GM21390 (cell line): ENCODE data around the gene CCDC195.

Experiments
- ATAC-seq: cut with Tn5 transposase; IDR thresholded peaks from one replicate; pipeline ENCODE4 v1.9.1; 2021; ENCODE audit not compliant: unreplicated experiment

CCDC195 gene, protein sequence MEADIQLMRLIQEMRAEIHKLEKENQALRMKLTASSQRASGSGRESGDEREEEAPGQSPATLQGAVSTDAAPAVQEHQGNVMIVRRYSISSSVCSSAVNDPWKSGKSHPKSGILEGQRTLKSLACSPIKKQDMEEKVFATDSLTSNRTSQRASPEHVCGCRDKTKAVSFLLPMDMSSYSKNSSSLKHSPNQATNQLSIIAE

DNA sequence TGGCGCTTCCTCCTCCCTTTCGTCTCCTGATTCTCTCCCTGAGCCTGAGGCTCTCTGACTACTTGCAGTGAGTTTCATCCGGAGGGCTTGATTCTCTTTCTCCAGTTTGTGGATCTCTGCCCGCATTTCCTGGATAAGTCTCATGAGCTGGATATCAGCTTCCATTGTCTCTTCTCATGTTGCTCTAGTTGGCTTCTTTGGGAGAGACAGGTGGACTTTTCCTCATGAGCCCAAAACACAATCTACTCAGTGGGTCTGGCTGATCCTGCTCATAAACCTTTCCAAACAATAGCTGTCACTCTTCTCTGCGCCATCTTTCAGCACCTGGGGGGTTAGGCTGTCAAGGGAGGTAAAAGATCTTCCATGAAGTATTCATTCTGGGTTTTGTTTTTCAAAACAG, at the start of gene CCDC195:
Gene CCDC195 (minus strand): TSS at position 165 of the 400 bp plus-strand sequence. CDS start 0 bp downstream, at position 165.
- ATAC-seq, result no peak

DNA sequence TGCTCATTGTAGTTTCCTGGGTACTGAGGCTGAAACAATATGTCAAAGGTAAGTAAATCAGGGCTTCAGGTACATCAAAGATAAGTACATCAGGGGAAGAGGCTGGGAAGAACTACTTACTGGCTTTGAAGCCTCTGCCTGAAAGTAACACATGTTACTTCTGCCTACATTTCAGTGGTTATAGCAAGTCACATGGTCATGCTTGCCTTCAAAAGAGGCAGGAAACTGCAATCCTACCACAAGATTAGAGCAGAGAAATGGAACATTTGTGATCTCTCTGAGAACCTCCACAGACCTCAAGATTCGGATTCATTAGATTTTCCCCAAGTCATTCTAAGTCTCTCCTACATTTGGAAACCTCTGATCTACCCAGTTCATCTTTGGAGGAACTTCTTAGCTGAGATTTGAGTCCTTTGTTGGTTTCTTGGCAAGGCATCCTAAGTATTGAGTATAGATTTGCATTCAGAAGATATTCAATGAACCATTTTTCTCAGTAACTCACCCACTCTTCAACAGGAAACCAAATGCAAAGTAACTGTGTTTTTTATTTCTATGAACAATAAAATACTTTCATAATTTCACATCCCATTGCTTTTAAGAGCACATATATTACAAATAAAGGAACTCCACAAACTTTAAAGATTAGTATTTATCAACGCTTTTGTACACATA, 48.5 kb upstream of the CCDC195 start:
- ATAC-seq, result peak; percentile 74

DNA sequence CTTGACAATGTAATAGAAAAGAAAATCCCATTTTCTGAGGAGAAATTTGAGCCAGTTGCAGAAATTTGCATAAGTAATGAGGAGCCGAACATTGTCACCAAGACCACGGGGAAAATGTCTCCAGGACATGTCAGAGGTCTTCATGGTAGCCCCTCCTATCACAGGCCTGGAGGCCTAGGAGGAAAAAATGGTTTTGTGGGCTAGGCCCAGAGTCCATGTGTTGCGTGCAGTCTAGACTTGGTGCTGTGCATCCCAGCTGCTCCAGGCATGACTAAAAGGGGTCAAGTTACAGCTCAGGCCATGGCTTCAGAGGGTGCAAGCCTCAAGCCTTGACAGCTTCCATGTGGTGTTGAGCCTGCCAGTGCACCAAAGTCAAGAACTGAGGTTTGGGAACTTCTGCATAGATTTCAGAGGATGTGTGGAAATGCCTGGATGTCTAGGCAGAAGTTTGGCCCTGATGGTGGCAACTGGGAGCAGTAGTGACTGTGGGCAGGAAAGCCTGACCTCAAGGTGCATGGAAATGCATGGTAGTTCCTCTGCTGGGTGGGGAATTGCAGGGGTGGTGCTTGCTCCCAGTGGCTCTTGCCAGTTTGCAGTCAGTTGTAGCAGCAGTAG, 41.9 kb upstream of the CCDC195 start:
- ATAC-seq, result no peak

DNA sequence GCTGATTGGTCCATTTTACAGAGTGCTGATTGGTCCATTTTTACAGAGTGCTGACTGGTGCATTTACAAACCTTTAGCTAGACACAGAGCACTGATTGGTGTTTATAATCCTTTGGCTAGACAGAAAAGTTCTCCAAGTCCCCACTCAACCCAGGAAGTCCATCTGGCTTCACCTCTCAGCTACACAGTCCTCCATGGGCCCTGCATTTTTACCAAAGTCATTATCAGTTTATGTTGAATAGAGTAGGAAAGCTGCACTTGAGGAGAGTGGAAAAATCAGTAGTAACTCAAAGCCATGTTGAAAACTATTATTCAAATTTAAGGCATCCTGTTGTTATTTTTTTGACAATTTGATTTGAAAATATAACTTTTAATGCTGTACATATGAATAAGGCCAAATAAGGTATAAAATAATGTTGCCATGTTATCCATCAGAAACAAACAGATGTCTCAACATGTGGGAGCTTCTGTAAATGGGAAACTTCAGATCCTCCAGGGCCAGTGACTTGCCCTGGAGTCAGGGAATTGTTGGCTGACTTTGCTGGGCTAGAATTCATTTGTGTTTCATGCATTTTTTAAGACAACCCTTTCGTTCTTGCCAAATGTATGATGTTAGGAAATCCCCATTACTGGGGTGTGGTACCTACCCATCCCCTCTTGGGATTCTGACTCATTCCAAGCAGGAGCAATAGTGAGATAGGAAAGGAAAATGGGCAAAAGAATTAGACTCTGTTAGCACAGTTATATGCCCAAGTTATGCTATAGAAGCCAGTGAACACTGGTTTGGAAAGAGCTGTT, 37.8 kb upstream of the CCDC195 start:
- ATAC-seq, result no peak

DNA sequence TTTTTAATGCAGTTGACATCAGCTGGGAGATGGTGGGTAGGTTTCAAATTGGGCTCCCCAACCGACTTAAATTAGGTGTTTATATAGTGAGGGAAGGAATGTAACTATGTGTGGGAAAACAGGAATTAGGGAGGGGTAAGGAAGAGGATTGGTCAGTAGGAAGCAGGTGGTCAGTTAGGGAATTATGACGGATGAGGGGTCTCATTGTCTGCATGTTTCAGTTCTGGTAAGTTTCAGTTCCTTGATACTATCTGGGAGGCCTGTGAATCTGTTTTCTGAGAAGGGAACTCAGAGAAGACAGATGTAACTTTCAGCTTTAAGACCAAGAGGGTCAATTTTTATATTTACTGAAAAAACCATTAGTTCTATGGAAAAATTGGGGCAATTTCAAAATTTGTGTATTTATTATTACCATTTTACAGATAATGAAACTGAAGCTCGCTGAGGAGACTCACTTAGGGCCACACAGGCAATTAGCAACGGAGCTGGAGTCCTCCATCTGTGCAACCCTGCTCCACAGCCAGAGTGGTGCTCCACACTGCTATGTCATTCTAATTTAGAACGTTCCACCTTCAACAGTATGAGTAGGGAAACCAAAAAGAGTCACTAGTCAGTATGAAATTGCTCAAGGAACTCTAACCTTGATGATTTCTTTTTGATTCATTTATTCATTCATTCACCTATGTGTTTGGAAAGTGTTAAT, 36.0 kb upstream of the CCDC195 start:
- peak; percentile 57 for ATAC-seq

DNA sequence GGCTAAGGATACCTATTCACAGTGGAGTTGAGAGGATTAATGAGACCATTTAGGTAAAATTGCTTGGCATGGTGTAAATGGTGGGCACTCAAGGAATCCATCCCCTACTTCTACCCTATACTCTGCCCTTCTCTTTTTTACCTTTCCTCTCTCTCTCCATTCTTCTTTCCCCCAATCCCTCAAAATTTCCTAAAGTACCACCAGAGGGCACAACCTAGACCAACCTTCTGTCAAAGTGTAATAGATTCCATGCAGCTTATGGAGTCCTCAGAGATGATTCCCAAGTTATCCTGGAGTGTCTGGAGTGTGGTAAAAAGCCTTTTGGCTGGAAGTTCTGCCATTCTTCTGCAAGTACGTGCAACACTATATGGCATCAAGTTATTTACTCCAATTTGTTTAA, 33.0 kb upstream of the CCDC195 start:
- no peak for ATAC-seq

DNA sequence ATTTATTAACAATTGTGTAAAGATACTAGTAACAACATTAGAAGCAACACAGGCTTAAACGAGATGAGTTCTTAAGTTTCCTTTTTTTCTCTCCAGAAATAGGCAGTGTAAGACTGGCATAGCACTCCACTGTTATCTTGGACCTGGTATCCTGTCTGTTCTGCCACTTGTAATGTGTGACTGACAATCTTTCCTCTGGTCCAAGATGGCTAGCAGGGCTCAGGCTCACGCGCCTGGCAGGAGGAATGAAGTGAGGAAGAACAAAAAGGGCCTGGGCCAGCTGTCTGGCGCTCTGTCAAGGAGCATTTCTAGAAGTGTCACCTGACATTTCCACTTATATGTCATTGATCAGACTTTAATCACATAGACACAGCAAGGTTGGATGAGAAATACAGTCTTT, 31.6 kb upstream of the CCDC195 start:
- ATAC-seq, result no peak

DNA sequence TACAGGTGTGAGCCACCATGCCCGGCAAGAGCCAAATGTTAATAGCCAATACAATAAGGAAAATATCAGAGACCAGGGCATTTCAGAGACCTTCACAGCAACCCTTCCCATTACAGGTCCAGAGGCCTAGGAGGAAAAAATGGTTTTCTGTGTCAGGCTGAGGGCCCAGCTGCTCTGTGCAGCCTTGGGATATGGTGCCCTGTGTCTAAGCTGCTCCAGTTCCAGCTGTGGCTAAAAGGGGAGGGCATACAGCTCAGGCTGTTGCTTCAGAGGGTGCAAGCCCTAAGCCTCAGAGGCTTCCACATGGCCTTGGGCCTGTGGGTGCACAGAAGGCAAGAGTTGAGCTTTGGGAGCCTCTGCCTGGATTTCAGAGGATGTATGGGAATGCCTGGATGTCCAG, 20.1 kb upstream of the CCDC195 start:
- ATAC-seq, result no peak

DNA sequence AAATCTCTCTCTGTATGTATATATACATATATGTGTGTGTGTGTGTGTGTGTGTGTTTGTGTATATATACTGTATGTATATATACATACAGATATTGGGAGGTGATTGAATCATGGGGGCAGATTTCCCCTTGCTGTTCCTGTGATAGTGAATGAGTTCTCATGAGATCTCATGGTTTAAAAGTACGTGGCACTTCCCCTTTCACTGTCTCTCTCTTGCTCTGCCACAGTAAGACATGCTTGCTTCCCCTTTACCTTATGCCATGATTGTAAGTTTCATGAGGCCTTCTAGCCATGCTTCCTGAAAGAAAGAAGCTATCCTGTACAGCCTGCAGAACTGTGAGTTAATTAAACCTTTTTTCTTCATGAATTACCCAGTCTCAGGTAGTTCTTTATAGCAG, 18.8 kb upstream of the CCDC195 start:
- ATAC-seq, result no peak

DNA sequence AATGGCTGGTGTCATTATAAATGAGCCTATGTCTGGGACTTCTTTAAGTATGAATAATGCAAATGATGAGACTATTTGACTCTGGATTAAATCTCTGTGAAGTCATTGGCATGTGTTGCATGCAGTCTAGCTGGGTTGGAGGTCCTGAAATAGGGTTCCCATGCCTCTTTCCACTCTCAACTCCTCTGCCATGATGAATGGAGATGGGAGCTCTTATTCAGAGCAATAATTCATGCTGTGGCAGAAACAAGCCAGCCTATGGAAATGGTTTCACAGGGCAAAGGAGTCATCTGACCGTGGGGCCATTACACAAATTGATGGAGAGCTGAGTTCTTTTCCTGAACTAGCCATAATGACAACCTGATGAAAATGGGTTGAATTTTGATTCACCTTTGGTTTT, 15.5 kb upstream of the CCDC195 start:
- no peak for ATAC-seq

DNA sequence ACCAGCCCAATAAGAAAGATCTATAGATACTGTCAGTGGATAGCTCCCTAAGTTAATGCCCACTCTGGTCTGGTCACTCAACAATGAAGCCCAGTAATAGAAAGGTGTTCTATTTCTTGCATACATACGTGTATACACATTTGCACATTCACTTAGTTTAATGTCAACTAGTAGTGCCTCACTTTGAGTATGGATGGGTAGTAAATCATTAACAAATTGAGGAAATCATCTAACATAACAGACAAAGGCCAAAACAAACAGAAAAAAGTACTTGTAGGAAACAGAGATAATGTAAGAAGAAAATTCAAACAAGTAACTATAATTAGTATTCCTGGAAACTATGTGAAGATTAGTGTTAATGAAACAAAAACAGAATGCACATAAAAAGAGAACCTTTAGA, 13.3 kb upstream of the CCDC195 start:
- ATAC-seq, result no peak

DNA sequence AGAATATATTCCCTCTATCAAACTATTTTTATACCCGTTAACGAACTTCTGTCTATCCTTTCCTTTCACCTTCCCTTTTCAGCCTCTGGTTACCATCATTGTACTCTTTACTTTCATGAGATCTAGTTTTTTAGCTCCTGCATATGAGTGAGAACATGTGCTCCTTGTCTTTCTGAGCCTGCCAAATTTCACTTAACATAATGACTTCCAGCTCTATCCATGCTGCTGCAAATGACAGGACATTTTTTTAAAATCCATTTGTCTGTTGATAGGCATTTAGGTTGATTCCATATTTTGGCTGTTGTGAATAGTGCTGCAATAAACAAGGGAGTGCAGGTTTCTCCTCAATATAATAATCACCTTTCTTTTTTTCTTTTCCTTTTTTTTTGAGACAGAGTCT, 8.2 kb upstream of the CCDC195 start:
- ATAC-seq, result no peak

DNA sequence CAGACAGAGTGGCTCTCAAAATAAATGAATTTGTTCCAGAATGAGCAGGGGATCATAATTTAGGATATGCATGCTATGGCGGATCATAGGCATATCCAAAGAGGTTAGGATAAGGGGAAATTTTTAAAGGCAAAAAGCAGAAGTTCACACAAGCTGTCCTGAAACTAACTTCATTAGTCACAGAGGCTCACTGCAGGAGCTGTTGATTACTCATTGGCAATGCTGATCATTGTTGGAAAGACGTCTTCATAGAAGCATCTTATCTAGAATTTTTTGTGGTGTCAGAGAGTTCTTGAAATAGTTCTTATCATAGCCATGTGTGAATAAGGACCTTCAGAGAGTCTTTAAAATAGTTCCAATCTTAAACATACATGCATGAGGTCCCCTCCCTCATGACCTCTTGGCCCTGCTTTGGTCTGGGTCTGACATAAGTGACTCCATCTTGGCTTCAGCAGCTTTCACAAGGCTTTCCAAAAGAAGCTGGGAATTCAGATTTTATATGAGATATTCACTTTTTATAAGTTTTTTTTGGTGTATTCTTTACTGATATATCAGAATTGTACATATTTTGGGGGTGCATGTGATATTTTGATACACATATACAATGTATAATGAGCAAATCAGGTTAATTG, 7.5 kb upstream of the CCDC195 start:
- peak; percentile 69 for ATAC-seq

DNA sequence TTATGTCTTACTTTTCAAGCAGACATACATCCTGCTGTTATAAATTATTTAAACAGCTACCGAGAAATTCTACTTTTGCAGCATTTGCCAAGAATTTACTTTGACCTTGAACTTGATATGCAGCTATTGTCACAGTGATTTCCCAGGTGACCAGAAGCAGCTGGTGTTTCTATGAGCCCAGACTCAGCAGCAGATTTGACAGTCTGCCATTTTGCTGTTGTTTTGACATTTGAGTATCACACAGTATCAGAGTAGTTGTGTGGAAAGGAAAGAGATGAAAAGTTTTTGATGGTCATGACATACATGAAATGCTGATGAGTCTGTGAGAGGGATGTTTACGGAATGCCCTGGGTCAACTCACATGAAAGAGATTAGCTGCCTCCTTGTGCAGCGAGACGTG, 6.6 kb upstream of the CCDC195 start:
- no peak for ATAC-seq

DNA sequence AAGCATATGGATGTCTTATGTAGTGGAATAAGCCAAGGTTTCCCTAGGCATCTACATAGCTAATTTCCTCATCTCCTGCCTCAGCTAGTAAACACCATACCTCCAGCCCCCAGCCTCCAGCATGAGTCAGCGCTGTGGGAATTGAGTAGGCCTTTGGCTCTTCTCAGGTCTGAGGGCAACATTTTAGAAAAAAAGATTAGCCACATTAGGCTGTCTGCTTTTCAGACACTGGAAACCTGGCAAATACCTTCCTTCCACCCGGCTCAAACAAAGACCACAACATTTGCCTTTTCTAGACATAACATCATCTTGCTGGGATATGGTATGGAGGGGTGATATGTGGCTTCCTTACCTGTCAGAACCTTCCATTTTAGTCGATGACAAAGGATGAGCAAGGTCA, 6.1 kb upstream of the CCDC195 start:
- ATAC-seq, result no peak

DNA sequence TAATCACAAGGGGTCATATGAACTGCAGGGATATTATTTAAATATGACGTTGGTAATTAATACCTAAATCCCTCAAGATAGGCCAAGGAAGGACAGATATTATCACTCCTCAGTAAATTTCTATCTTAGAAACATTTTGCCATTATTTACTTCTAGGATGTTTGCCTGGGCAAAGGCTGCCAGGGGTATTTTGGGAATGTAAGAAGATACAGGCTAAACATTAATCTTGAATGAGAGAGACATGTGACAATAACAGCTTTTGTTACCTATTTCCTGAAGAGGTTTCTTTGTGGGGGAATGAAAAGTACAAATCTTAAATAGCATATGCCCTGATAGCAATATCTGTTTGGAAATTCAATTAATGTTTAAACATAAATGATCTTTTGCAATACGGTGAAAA, 756 bp upstream of the CCDC195 start:
- ATAC-seq, result no peak

DNA sequence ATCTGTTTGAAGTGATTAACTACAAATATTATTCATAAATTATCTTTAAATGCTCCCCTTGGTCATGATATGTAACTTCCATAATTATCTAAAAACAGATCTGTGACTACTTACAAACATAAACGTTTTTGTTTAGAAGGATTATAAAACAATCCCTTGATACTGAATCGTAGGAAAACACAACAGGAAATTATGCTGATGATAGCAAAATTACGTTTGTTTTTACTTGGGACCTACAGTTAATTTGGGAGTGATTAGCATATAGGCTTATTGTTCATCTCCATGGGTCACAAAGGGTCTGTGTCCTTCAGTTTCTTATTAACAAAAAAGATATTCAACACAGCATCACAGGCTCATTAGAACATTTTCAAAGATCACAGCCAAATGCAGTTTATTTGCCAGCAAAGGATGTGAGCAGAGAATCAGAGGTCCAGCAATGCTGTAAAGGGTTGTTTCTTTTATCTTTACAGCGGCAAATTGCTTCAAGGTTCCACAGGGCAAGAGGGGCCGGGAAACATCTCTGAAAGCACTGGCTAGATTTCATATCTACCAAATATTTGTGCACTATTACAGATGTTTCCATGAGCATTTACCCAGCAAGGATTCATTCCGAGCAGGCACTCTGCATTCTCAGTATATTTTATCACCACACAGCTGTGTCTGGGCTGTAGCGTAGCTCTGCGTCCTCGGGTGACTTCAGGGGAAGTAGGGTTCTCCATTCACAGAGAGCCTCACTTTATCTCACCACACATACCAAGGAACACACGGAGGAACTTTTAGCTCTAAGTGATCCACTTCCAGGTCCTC, 4.1 kb downstream of the CCDC195 start:
- ATAC-seq, result no peak

DNA sequence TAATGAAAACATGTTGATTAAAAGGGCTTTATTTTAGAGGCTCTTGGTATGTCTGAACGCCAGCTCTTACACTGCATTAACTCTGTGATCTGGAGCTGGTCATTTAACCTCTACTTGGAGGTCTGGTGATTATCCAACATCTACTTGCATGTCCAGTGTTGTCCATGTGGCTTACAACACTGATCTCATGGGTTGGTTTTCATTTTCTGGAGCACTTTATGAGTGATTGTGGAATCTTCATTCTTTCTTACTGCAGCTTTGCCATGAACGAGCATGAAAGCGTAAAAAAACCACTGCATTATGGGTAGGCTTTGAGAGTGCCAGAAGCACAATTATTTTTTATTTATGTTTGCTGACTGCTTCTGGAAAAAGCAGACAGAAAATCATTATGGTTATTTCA, 4.8 kb downstream of the CCDC195 start:
- ATAC-seq, result no peak

DNA sequence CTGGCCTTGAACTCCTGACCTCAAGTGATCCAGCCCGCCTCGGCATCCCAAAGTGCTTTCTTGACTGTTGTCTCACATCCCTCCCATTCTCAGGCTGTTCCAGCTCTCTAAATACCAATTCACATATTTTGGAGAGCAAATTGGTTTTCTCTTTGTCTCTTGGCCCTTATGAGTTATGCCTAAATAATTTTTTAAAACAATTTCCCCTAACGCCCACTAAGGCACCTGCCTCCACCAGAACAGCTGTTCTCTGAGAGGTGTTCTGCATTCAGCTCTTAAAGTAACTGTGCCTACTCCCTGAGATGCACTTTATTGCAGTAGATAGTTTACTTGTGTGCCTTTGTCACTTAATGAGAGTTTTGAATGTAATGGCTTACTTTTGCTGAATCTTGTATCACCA, 6.9 kb downstream of the CCDC195 start:
- ATAC-seq, result no peak

DNA sequence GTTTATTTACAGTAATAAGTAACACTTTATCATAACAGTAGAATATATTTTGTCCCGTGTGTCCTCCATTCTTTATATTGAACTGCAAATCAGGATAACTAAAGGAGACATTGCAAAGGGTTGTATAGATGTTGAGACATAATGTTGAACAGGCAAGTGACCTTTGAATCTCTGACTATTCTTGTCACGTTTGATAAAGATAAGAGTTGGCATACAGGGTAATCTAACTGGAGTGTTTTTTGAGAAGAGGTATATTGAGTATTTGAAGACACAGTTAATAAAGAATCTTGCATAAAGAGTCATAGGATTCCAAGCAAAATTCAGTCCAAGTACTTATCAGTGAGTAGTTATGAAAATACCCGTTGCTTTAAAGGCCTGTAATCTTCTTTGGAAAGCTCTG, 21.7 kb downstream of the CCDC195 start:
- ATAC-seq, result no peak
